HG02798 (cell line): Measurements from ENCODE around the gene CHMP4B.
A peak's percentile ranks its signal among the peaks of the same experiment; 100 is the strongest.
"Not testable (repeated sequence)": the region's sequence is repeated elsewhere in the genome, so short reads cannot be mapped to it uniquely, and the experiment has no call there.

Experiments
- ATAC-seq: cut with Tn5 transposase; IDR thresholded peaks from one replicate; pipeline ENCODE4 v1.9.1; 2021; ENCODE audit warnings: mild to moderate bottlenecking; ENCODE audit not compliant: unreplicated experiment, poor library complexity

CHMP4B gene

GRCh38 chr20:33789109-33789857 is 21.9 kb upstream of the CHMP4B start:
- ATAC-seq = no peak

GRCh38 chr20:33789858-33790182 is 21.3 kb upstream of the CHMP4B start:
- no peak for ATAC-seq

- no peak for ATAC-seq
These were observed 20.6 kb upstream of the CHMP4B start for GRCh38 chr20:33790566-33790965.

GRCh38 chr20:33791021-33791420 is 20.1 kb upstream of the CHMP4B start:
- no peak for ATAC-seq

GRCh38 chr20:33791540-33791939 is 19.6 kb upstream of the CHMP4B start:
- ATAC-seq = no peak

- no peak for ATAC-seq
These were observed 19.1 kb upstream of the CHMP4B start for GRCh38 chr20:33791959-33792597.

GRCh38 chr20:33792598-33792989 is 18.6 kb upstream of the CHMP4B start:
- ATAC-seq = not testable (repeated sequence)

GRCh38 chr20:33793011-33793931 is 17.9 kb upstream of the CHMP4B start:
- ATAC-seq = no peak

- ATAC-seq = no peak
These were observed 14.8 kb upstream of the CHMP4B start for GRCh38 chr20:33796263-33796906.

- ATAC-seq = no peak
These were observed 14.1 kb upstream of the CHMP4B start for GRCh38 chr20:33796907-33797544.

GRCh38 chr20:33798444-33798843 is 12.7 kb upstream of the CHMP4B start:
- no peak for ATAC-seq

GRCh38 chr20:33803921-33804337 is 7.2 kb upstream of the CHMP4B start:
- ATAC-seq = no peak

GRCh38 chr20:33808388-33808787 is 2.8 kb upstream of the CHMP4B start:
- no peak for ATAC-seq

- ATAC-seq = no peak
These were observed 889 bp upstream of the CHMP4B start for GRCh38 chr20:33810259-33810658.

- peak; percentile 7 for ATAC-seq
These were observed 616 bp downstream of the CHMP4B start for GRCh38 chr20:33811776-33812151.

- no peak for ATAC-seq
These were observed 1.2 kb downstream of the CHMP4B start for GRCh38 chr20:33812152-33812849.

- no peak for ATAC-seq
These were observed 1.8 kb downstream of the CHMP4B start for GRCh38 chr20:33812908-33813462.

- ATAC-seq = no peak
These were observed 3.1 kb downstream of the CHMP4B start for GRCh38 chr20:33814238-33814712.

GRCh38 chr20:33815671-33816070 is 4.5 kb downstream of the CHMP4B start:
- no peak for ATAC-seq
